ENCODE data around the gene PPIF. TPM values are rescaled to one million over a fixed set of nuclear protein-coding genes. Genes with fewer than 3 reads are reported as not detected.

The PPIF gene
- total RNA-seq, 1 donor from 2014 or later, result 161 TPM

DNA sequence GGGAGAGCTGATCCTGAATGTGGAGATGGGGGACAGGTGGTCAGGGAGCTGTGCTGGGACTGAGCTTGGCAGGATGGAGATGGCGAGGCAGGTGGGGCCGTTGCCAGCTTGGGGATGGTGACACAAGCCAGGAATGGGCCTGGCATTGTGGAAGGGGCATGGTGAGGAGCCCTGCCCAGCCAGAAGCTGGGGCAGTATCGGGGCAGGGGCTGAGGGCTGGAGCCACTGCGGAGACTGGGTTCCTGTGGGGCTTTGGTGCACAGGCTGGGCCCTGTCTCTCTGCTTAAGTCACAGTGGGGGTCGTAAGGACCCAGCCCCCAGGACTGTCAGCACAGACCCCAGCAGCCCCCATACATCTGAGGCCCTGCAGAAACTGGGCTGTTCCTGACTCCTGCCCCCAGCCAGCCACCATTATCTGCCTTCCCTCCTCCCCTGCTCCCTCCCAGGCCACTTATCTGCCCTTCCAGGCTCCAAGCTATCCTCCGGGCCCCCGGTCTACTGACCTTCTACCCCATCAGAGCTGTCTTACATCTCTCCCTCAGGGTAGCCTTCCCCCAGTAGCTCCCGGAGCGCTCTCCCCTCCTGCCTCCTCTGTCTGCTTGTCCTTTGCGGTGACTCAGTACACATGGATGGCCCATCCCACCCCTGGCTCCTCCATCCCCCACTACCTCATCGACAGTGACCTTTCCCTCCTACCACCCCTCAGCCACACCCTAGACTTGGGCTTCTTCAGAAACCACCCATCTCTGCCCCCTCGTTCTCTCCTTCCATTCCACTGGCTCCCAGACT lies 44.2 kb downstream of the PPIF start:
- intact Hi-C loops (cut with micrococcal nuclease), result no loop called here
- Mint-ChIP-seq H3K27me3 (no peaks in the 10 kb centered on the region), H3K4me3 (no peak overlapping the region), H3K9me3 (no peaks in the 10 kb centered on the region), H3K27ac (no peak overlapping the region), H3K36me3 (ENCODE audit: low read depth) (no peaks in the 10 kb centered on the region), H3K4me1 (no peaks in the 10 kb centered on the region)
- DNase-seq, result no peak

- DNase-seq, result no peak
- Mint-ChIP-seq H3K27ac (no peak overlapping the region), H3K4me3 (no peak overlapping the region), H3K4me1 (no peaks in the 10 kb centered on the region), H3K9me3 (no peaks in the 10 kb centered on the region), H3K27me3 (no peaks in the 10 kb centered on the region), H3K36me3 (ENCODE audit: low read depth) (no peaks in the 10 kb centered on the region)
- intact Hi-C loops (cut with micrococcal nuclease), result no loop called here
These were observed 44.7 kb downstream of the PPIF start for GRCh38 chr10:79392020-79392398.

DNA sequence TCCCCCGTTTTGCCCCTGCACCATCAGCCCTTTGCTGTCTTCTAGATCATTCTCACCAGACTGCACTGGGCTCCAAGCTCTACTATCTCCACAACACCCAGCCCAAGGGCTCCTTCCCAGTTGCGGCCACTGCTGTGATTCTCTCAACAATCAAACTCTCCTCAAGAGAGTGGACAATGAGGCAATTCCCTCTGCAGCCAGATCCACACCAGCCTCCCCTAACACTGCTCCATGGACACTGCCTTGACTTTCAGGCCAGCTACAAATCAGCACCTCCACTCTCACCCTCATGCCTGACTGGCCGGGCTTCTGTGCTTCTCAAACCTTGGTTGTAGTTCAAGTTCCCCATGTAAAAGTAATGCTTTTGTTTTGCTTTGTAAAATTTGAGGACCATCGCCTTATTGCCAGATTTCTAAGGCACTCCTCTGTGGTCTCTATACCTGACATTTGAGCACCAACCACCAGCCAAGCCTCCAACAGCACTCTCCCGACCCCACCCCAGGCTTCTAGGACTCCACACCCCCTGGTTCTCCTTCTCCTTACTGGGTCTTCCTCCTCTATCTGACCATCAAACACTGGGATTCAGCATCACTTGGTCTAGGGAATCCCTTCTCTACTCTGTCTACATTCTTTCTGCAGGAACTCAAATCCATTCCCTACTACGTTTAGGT lies 45.4 kb downstream of the PPIF start:
- DNase-seq, result no peak
- Mint-ChIP-seq H3K36me3 (ENCODE audit: low read depth) (no peaks in the 10 kb centered on the region), H3K27ac (no peak overlapping the region), H3K9me3 (no peaks in the 10 kb centered on the region), H3K4me3 (no peak overlapping the region), H3K27me3 (no peaks in the 10 kb centered on the region), H3K4me1 (no peaks in the 10 kb centered on the region)
- intact Hi-C loops (cut with micrococcal nuclease), result no loop called here

DNA sequence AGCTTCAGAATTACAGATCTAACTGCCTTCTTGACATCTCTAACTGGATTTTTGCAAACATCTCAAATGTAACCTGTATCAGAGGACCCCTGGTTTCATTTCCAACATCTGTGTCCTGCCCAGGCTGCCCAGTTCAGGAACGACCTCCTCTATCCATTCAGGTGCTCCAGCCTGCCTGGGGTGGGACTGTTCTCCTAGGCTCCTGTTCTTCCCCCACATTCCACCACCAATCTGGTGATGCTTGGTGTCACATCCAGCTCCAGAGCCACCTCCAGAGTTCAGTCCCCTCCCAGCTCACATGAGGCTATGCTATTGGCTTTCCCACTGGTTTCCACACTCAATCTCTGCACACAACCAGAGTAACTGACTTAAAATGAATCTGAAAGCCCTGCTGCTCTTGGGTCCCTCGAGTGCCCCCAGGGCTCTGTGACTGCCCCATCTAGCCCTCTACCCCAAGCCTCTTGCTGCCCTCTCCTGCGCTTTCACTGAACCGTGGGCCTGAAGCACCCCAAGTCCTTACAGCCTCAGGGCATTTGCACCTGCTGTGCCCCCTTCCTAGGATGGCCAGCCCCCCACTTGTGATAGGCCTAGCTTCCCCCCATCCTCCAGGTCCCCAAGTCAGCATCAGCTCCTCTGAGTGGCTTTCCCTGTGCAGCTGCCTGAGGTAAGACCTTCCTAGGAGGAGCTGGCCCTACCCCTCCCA lies 46.1 kb downstream of the PPIF start:
- H3K27ac Mint-ChIP-seq, result no peak overlapping the region

GRCh38 chr10:79393924-79394610 lies 46.8 kb downstream of the PPIF start:
- no peaks in the 10 kb centered on the region for H3K9me3 Mint-ChIP-seq
- no peaks in the 10 kb centered on the region for H3K27me3 Mint-ChIP-seq
- no peaks in the 10 kb centered on the region for H3K36me3 Mint-ChIP-seq (ENCODE audit: low read depth)
- no peaks in the 10 kb centered on the region for H3K4me1 Mint-ChIP-seq
- intact Hi-C loops (cut with micrococcal nuclease), result no loop called here
- DNase-seq, result no peak
- no peak overlapping the region for H3K27ac Mint-ChIP-seq
- H3K4me3 Mint-ChIP-seq, result no peak overlapping the region

More for the DNA sequence above, 46.1 kb downstream of the PPIF start:
- Mint-ChIP-seq H3K27me3 (no peaks in the 10 kb centered on the region), H3K36me3 (ENCODE audit: low read depth) (no peaks in the 10 kb centered on the region), H3K4me3 (no peak overlapping the region), H3K9me3 (no peaks in the 10 kb centered on the region), H3K4me1 (no peaks in the 10 kb centered on the region)
- intact Hi-C loops (cut with micrococcal nuclease), result no loop called here
- DNase-seq, result no peak

DNA sequence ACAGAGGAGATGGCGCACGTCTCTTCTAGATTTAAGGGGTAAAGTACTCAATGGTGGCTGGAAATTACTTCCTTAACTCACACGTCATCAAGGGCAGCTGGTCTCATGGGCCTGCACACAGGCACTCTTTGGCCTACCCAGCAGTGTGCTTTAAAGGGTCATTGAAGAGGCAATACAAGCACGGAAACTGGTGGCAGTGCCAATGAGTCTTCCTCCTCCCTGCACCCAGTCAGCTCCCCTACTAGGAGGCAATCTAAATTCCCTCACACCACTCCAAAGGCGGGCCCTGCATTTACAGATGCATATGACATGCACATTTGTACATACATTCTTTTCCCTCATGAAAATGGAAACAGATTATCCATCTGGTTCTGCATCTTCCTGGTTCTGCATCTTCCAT lies 47.4 kb downstream of the PPIF start:
- H3K27me3 Mint-ChIP-seq, result peaks cover 1% of the 10 kb centered on the region
- no peaks in the 10 kb centered on the region for H3K4me1 Mint-ChIP-seq
- no peaks in the 10 kb centered on the region for H3K36me3 Mint-ChIP-seq (ENCODE audit: low read depth)
- no peak for DNase-seq
- intact Hi-C loops (cut with micrococcal nuclease), result no loop called here
- H3K27ac Mint-ChIP-seq, result no peak overlapping the region
- H3K9me3 Mint-ChIP-seq, result no peaks in the 10 kb centered on the region
- no peak overlapping the region for H3K4me3 Mint-ChIP-seq

- intact Hi-C loops (cut with micrococcal nuclease), result no loop called here
- no peaks in the 10 kb centered on the region for H3K4me1 Mint-ChIP-seq
These were observed 49.3 kb downstream of the PPIF start for GRCh38 chr10:79396520-79396919.

GRCh38 chr10:79397051-79397450 lies 49.8 kb downstream of the PPIF start:
- Mint-ChIP-seq H3K4me3 (no peak overlapping the region), H3K27me3 (peaks cover 1% of the 10 kb centered on the region), H3K36me3 (ENCODE audit: low read depth) (no peaks in the 10 kb centered on the region), H3K4me1 (no peaks in the 10 kb centered on the region), H3K9me3 (no peaks in the 10 kb centered on the region), H3K27ac (no peak overlapping the region)
- no peak for DNase-seq
- intact Hi-C loops (cut with micrococcal nuclease), result no loop called here

More at GRCh38 chr10:79396520-79396919, 49.3 kb downstream of the PPIF start:
- Mint-ChIP-seq H3K36me3 (ENCODE audit: low read depth) (no peaks in the 10 kb centered on the region), H3K9me3 (no peaks in the 10 kb centered on the region), H3K27ac (no peak overlapping the region), H3K4me3 (no peak overlapping the region), H3K27me3 (peaks cover 1% of the 10 kb centered on the region)
- DNase-seq, result no peak

DNA sequence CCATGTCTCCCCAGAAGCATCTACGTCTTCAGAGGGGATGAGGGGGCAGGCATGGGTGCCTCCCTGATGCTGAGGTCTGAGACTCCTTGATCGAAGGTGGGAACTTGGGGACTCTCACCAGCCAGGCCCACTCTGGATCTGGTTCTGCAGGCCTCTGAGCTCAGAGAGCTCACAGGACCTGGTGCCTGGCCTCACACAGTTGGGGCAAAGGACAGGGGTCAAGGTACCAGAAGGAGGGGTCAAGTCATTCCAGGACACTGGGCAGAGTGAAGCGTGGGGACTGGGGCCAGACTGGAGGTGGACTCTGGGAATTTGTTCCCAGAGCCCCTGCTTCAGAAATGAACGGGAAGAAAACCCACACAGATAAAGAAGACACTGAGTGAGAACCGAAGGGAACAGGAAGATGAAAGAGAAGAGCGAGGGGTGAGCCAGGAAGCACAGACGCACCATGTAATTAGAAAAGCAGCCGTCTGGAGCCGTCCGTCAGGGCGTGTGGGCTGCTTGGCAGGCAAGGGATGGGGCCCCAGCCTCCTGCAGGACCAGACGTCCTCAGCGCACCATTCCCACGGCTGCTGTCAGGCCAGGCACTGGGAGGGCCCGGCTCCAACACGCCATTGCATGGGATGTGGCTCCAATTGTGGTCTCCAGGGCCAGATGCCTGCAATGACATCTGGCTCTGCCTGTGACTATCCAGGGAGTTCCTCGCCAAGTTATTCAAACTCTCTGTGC lies 50.5 kb downstream of the PPIF start:
- no peaks in the 10 kb centered on the region for H3K4me1 Mint-ChIP-seq
- H3K27ac Mint-ChIP-seq, result no peak overlapping the region
- H3K36me3 Mint-ChIP-seq (ENCODE audit: low read depth), result no peaks in the 10 kb centered on the region
- no peaks in the 10 kb centered on the region for H3K9me3 Mint-ChIP-seq
- peaks cover 1% of the 10 kb centered on the region for H3K27me3 Mint-ChIP-seq
- intact Hi-C loops (cut with micrococcal nuclease), result no loop called here
- no peak for DNase-seq
- no peak overlapping the region for H3K4me3 Mint-ChIP-seq

DNA sequence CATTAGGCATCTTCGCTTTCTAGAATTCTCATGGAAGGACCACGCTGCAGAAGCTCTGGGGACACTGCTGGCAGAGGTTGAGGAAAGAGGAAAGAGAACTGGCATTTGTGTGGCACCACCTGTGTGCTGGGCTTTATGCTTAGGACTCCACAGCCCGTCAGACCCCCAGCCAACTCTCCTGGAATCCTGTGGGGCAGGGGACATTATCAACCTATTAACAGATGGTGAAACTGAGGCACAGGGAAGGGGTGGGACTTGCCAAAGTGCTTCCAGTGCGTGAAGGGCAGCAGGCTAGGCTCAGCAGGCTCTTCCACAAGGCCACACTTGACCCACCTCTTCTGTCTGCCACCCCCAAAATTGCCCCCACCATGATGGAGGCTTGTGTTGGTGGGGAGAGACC lies 51.4 kb downstream of the PPIF start:
- intact Hi-C loops (cut with micrococcal nuclease), result no loop called here
- no peaks in the 10 kb centered on the region for H3K36me3 Mint-ChIP-seq (ENCODE audit: low read depth)
- H3K4me1 Mint-ChIP-seq, result no peaks in the 10 kb centered on the region
- no peaks in the 10 kb centered on the region for H3K9me3 Mint-ChIP-seq
- no peak overlapping the region for H3K27ac Mint-ChIP-seq
- no peak for DNase-seq
- H3K27me3 Mint-ChIP-seq, result peaks cover 1% of the 10 kb centered on the region
- H3K4me3 Mint-ChIP-seq, result no peak overlapping the region

DNA sequence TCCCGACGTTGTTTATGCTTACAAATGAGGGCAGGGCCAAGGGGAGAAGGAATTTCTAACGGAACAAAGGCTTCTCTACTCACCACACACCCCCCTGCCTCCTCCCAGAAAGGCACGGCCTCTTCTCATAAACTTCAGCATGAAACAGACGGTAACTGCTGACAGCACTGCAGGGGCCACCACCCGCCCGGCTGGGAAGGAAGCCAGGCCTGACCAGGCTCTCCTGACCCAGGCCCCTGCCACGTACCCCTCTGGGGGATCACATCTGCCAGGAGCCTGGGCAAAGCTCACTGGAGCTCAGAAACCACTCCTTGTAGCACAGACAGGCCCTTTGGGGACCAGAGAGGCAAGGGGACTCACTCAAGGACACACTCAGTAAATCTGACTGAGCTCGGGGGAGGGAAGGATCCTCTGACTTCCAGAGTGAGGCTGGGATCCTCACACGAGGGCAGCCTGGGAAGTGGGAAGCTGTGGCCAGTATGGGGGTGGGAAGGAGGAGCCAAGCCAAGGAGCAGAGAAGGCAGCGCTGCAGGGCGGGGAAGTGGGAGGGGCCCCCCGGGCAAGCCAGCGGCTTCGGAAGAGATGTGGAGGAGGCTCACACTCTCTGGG lies 52.1 kb downstream of the PPIF start:
- H3K27ac Mint-ChIP-seq, result no peak overlapping the region
- intact Hi-C loops (cut with micrococcal nuclease), result no loop called here
- H3K9me3 Mint-ChIP-seq, result no peaks in the 10 kb centered on the region
- no peaks in the 10 kb centered on the region for H3K36me3 Mint-ChIP-seq (ENCODE audit: low read depth)
- peaks cover 3% of the 10 kb centered on the region for H3K27me3 Mint-ChIP-seq
- no peak for DNase-seq
- no peak overlapping the region for H3K4me3 Mint-ChIP-seq
- H3K4me1 Mint-ChIP-seq, result no peaks in the 10 kb centered on the region

GRCh38 chr10:79400146-79401004 lies 53.1 kb downstream of the PPIF start:
- no peak overlapping the region for H3K4me3 Mint-ChIP-seq
- no peaks in the 10 kb centered on the region for H3K4me1 Mint-ChIP-seq
- no peak overlapping the region for H3K27ac Mint-ChIP-seq
- peak; percentile 87 for DNase-seq
- H3K27me3 Mint-ChIP-seq, result peaks cover 7% of the 10 kb centered on the region
- no peaks in the 10 kb centered on the region for H3K36me3 Mint-ChIP-seq (ENCODE audit: low read depth)
- intact Hi-C loops (cut with micrococcal nuclease), result loop anchor here (1.0 kb wide), 1 partner anchor 67 kb away; no protein-coding TSS in a partner anchor
- no peaks in the 10 kb centered on the region for H3K9me3 Mint-ChIP-seq
